ENCODE data around the gene JAKMIP2.

- TF ChIP-seq EZH2 (IDR thresholded peaks at IDR 0.05; ENCODE audit: borderline replicate concordance, low read depth, low read length, poor library complexity, severe bottlenecking) (no peak), CTCF (conservative IDR thresholded peaks at IDR 0.05; ENCODE audit: low read depth, low read length) (no peak)
Measured at GRCh38 chr5:147642666-147643065, 139.9 kb downstream of the JAKMIP2 start.

All from A673 (cell line).